ENCODE data around the gene NEUROD2.
A peak's percentile ranks its signal among the peaks of the same experiment; 100 is the strongest.

The NEUROD2 gene

DNA sequence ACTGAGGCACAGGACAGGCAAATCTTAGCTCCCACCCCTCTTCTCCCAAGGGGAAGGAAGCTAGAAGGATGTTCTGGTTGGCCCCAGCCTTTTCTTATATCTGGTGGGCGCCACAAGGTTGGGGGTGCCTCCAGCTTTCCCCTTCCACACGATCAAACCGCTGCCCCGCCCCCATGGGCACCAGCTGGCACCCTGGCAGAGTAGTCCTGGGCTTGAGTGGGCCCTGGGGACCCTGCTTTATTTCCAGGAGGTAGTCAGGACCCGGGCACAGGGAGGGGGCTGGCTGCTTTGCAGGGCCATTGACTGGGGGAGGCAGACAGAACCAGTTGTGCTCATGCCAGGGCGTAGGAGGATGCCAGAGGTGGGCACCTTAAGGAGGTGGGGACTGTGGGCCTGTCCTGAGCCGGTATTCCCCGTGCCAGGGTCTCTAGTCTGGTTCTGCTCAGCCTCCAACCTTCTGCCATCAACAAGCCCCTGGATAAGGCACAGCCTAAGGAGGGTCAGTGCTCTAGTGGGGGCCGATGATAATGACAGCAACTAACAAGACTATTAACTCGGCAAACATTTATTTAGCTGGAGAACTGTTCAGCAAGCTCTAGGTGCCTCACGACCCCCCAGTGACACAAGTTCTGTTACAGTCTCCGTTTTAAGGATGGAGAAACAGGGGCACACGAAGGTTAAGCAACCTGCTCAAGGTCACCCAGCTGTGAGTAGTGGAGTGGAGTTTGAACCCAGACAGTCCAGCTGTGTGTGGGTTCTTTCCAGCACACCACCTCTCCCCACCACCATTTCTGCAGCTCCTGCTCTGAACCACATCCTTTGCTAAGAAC, 11.5 kb upstream of the NEUROD2 start:
- H3K4me3 ChIP-seq (ENCODE audit: low read depth, low read length): no peak overlapping the region

DNA sequence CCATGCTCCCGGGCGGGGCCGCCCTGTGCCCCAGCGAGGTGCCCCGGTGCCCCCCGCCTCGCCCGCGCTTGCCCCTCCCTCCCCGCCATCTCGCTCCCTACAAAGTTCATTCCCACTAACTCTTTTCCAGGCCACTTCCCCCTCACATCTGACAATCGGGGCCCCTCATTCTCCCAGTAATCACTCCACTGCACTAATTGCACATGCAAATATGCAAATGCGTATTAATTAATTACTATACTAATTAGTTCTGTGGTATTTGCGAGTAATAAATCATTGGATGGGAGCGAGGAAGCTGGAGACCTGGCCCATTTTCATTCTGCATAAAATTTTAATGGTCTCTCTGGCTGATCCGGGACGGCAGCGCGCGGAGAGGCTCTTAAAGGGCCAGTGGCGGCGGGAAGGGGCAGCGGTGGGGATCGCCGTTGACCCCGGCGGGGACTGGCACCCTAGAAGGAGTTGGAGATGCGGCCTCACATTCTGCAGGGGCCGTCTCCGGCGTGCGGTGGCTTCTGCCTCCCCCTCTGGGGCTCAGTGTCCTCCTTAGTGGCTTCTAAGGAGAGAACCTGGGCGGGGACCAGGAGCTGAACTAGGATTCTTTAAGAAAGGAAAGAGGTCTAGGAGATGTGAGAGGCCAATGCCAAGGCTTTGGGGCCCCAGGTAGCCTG, 10.7 kb upstream of the NEUROD2 start:
- H3K4me3 ChIP-seq (ENCODE audit: low read depth, low read length): peak overlapping the region; percentile 34

DNA sequence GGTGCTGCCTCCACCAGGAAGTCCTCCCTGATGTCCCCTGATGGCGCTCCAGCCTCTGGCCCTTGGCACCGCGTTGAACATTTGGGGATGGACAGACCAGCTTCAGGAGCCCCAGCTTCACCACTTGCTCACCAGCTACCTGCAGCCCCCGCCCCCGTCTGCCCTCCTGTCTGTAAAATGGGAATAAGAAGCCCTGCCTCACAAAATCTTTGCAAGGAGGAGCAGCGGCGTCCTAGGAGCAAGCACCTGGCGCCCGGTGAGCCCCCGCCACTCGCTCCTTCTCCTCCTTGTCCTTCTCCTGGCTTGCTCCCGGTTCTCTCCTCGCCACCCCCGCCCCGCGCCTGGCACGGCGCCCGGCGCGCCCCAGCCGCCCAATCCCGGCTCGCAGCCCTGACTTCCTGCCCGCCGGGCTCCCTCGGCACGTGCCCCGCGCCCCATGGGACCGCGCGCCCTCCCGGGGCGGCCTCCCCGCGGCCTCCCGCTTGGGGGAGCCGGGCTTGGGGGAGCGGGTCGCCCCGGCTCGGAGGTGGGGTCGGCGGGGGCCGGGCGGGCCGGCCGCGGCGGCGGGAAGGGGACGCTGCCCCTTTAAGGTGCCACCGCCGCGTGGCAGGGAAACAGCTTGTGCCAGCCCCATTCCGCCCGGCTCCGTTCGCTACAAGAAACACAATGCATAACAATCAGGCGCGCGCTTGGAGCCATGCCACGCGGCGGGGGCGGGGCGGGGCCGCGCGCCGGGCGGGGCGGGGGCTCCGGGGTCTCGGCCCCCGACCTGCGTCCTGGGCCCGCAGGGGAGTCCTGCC, 9.9 kb upstream of the NEUROD2 start:
- peak overlapping the region; percentile 17 for H3K4me3 ChIP-seq (ENCODE audit: low read depth, low read length)

DNA sequence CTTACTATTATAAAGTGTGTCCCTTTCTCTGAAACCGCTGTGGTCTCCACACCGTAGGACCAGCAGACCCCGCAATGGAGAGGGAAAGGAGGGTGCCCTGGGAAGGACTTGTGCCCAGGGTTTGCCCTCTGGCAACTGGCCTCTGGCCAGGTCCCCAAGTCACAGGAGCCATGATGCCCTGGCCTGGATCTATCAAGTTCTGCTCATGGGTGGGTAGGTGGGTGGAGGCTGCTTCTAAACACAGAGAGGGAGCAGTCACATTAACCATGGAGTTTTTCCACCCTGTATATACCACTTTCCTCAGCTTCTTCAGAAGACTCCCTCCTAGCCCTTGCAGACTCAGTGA, 9.4 kb upstream of the NEUROD2 start:
- no peak overlapping the region for H3K4me3 ChIP-seq (ENCODE audit: low read depth, low read length)

DNA sequence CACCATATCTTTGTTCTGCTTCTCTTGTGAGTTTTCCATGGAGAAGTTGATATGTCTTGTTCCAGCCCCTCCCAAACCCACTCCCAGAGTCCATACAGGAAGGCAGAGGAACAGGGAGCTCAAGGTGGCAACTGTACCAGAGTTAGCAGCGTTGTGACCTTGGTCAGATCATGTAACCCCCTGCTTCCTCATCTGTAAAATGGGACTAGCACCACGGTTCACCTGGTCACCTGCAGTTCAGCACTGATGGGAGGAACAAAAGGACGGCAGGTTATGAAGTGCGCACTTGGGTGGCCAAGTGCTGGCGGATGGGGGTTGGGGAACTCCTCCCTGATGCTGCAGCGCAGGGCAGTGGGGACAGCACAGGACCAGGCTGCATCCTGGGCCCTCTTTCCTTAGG, 7.7 kb upstream of the NEUROD2 start:
- H3K4me3 ChIP-seq (ENCODE audit: low read depth, low read length): no peak overlapping the region

DNA sequence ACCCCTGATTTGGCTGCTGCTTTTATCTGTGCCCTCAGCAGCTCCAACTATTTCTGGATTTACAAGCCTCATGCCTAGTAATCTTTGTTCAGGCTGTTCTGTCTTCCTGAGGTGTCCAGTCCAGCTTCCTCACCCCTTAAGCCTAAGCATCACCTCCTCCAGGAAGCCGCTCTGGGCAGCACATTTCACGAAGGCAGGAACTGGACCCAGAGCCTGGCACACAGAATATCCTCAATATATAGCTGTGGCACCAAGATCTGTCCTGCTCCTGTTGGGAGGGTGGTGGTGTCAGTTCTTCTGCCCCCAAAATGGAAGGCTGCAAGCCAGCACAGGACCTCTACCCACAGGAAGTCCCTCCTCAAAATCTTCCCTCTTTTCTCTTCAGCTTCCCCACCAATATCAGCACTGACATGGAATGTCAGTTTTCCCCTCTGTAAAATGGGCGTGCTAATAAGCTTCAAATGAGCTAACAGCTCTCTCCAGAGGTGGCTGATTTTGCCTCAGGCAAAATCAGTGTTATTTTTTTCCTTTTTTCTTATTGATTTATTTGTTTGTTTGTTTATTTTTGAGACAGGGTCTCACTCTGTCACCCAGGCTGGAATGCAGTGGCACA, 6.9 kb upstream of the NEUROD2 start:
- H3K4me3 ChIP-seq (ENCODE audit: low read depth, low read length): no peak overlapping the region

DNA sequence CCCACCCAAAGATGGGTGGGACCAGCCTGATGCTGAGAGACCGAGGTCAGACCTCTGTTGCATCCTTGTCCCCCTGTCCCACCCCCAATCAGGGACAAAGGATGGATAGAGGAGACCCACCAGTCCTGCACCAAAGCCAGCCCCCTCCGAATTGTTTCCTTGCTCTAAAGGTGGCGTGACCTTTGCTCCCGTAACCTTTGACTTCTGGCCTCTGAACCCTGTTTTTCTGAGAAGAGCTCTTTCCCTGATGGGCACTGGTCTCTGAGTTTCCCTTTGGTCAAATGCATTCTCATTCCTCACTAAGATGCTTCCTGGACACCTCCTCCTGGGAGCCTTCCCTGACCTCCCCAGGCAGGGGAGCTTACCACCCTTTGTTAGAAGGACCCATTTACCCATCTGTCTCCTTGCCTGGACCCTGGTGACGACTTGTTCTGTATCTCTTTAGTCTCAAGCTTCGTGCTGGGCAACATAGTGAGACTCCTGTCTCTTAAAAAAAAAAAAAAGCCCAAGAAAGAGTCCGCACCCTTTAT, 5.3 kb upstream of the NEUROD2 start:
- H3K4me3 ChIP-seq (ENCODE audit: low read depth, low read length): no peak overlapping the region

DNA sequence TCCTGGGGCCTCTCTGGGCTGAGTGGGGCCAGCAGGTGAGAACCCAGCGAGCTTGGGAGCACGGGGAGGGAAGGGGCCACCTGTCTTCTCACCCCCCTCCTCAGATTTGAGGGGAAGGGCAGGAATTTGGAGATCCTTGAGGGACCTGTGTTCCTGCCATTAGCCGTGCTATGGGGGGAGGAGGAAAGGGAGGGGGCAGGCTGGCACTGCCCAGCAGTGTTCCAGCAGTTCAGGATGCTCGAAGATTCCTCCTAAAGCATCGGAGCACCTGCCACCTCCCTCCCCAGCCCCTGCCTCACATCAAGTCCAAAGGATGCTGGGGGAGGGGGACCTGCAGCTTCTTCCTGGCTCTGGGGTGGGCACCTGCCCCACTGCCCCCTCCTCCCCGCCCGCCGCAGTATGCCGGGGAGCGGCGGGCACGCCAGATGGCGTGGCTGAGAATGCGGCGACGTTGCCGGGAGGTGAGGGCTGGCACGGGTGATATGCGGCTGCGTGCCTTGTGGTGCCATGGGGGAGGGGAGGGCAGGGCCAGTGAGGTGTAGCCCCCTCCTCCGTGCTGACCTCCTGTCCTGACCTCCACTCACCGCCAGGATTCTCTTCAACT, 4.7 kb upstream of the NEUROD2 start:
- no peak overlapping the region for H3K4me3 ChIP-seq (ENCODE audit: low read depth, low read length)

DNA sequence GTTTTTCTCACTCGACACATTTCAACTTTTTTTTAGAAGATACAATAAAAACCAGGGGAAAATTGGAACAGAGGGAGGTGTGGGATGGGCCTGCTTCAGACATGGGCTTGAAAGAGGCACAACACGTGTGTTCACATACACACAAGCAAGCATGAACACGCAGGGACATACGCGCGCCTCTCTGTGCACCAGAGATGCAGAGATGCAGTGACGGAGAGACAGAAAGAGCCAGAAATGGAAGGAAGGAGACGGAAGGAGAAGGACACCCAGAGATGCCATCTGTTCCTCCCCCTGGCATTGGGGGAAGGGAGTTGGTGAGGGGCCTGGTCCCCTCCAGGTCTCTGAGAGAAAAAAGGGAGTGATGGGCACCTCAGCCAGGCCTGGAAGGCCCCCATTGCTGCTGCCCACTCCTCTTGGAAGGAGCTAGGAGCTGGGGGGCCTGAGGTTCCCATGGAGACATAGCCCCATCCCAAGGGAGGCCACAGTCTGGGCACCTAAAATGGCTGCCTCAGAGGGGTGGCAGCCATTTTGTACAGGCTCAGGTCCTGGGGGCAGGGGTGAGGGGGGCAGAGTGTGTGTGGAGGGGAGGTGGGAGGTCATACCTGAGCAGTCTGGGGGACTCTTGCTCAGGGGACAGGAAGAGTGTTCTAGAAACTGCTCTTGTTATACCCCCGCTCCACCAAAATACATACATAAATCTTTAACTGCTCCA, 3.8 kb upstream of the NEUROD2 start:
- no peak overlapping the region for H3K4me3 ChIP-seq (ENCODE audit: low read depth, low read length)

DNA sequence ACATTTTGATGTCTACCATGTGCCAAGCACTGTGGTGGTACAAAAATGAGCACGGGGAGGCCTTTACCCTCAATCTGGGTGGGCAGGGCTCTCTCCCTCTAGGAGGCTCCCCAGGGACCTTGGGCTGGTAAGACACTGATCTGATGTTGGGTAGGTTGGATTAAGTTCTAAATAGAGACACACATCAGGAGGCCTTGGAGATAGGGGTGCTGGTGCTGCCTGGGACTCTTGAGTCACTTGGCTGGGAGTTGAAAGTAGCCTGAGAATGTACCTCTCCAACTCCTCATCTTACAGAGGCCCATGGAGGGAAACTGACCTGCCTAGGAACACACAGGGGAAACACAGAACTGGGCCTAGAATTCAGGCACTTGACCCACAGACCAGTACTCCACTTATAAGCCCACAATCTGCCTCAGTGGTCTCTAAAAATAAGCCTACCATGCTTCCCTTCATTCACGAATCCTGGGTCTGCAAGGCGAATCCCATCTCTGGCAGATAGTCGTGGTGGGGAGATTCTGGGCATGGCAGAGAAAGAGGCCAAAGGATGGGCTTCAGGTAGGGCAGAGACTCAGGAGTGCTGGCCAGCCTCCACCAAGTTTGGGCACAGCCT, 1.8 kb upstream of the NEUROD2 start:
- H3K4me3 ChIP-seq (ENCODE audit: low read depth, low read length): no peak overlapping the region

DNA sequence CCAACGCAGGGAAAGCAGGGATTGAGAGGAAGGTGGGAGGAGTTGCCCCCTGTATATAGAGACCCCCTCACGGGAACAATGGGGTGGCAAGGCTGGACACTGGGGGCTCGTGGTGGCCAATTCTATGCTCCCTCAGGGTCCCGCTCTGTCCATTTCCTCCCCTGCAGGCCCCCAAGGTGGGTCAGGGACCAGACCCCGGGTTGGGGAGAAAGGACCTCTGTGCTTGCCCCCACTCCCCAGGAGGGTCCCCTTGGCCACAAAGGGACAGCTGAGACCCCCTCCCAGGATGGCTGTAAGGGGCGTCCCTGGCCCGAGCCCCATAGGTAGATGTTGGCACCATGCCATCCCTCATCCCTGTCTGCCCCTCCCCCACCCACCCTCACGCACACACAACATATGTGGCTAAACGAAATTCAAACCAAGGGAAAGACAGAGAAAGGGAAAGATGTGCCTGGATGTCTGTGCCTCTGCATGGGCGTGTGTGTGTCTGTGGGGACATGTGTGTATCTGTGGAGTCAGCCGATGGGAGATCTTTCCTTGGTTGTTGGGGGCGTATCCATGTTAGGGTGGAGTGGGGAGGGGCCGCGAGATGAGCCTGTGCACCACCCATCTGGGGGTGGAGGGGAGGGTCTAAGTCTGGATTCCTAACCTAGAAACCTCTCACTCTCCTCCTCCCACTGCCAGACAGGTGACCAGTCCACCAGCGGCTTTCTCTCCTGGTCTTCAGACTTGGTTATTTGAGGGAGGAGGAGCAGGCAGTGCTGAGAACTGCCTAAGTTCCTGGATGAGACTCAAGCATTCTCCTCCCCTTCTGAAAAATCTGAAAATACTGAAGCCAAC, 642 bp upstream of the NEUROD2 start:
- no peak overlapping the region for H3K4me3 ChIP-seq (ENCODE audit: low read depth, low read length)

DNA sequence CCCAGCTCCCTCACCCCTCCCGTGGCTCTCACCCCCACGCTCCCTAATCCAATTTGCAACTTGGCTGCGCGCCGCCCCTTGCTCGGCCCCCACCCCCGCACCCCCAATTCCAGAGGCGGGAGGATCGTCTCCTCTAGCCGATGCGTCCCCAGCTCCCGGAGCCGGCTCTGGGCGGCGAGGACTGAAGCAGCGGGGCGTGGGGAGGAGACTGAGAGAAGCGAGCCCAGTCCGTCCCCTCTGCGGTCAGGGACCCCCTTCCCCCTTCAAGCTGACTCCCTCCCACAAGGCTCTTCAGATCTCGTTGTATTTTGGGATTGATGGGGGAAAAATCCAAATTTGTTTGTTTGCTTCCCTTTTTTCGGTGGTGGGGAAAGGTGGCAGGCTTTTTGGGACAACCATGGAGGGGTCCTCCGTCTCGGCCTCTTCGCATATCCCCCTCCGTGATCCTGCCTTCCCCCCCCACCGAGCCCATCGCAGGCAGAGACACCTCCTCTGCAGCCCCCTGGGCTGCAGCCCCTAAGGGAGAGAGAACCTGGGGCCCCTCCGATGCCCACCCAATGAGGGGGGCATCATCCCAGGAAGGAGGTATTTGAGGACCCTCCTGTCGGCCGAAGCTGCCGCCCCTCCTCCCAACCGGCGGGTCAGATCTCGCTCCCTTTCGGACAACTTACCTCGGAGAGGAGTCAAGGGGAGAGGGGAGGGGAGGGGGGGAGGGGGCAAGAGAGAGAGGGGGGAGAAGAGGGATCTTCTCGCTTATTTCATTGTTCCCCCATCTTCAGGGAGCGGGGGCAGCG, 466 bp downstream of the NEUROD2 start:
- peak overlapping the region; percentile 13 for H3K4me3 ChIP-seq (ENCODE audit: low read depth, low read length)

DNA sequence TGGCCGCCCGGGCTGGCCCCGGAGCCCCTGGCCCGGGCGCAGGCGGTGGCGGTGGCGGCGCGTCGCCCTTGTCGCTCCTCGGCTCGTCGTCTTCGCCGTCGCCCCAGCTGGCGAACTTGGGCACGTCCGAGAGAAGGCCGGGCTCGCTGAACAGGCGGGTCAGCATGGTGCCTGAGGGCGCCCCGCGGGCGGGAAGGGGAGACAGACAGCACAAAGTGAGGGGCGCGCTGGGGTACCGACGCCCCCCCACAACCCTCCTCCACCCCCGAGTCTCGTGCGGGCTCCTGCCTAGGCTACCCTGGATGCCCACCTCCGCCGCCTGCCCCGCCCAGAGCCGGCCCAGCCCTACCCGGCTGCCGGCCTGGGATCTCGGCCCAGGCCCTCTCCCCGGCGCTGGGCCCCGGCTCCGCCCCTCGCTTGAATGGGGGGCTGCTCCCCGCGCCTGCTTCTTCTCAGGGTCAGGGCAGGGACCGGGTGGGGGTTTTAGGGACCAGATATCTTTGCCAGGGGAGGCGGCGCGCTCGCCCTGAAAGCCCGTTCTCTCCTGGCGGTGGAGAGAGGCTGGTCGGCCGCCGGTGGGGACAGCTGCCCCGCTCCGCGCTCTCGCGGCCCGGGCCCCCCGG, 1.2 kb downstream of the NEUROD2 start:
- peak overlapping the region; percentile 13 for H3K4me3 ChIP-seq (ENCODE audit: low read depth, low read length)

DNA sequence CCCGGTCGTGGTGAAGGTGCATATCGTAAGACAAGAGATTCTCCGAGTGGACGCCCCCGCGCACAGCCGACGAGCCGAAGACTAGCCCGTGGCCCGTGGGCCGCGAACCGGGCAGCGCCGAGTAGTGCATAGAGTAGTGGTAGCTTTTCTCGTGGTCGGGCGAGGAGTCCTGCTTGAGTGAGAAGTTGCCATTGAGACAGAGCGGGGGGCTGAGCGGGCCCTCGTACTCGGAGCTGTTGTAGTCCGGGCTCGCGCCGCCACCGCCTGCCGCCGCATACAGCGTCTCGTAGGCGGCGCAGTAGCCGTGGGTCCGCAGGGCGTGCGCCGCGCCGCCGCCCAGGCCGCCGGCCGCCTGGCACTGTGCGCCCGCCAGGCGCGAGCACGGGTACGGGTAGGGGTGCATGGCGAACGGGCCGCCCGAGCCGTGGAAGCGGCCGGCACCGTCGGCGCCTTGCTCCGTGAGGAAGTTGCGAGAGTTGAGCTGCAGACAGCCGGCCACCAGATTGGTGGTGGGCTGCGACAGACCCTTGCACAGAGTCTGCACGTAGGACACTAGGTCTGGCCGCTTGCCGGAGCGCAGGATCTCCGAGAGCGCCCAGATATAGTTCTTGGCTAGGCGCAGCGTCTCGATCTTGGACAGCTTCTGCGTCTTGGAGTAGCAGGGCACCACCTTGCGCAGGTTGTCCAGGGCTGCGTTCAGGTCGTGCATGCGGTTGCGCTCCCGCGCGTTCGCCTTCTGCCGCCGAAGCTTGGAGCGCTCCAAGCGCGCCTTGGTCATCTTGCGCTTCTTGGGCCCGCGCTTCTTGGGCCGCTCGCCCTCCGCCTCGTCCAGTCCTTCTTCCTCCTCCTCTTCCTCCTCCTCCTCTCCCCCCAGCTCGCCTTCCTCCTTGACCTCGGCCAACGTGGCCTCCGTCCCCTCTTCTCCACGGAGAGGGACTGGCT, 2.0 kb downstream of the NEUROD2 start:
- H3K4me3 ChIP-seq (ENCODE audit: low read depth, low read length): no peak overlapping the region

DNA sequence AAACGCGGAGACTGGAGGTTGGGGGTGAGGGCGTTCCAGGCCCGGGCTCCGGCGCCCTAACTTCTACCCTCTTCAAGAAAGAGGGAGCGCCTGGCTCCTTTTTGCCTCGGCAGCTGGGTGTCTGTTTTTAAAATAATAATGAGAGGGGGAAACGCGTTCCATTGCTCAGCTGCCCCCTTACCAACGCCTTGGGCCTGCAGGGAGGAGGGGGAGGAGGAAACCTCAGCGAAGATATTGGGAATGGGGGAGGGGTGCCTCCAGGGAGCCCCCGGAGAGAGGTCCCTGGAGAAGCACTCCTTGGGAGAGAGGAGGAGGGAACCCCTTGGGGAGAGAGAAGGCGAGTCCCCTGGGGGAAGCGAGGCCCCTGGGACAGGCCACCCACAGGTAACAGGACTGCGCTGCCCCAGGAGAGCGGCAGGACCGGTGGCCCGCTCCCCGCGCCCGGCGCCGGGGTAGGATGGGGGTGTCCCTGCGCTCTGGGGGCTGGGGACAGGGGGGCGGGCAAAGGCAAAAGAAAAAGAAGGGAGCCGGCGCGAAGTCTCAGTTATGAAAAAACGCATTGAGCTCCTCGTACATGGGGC, 2.7 kb downstream of the NEUROD2 start:
- peak overlapping the region; percentile 4 for H3K4me3 ChIP-seq (ENCODE audit: low read depth, low read length)

All from iPS-11a (cell line).